ENCODE results near the gene SERPINE3. TPM values are rescaled to one million over a fixed set of nuclear protein-coding genes. Genes with fewer than 3 reads are reported as not detected.

The SERPINE3 gene
- polyA plus RNA-seq, 1 of the 3 experiments (the other 2 are of a cell fraction), result not detected

GRCh38 chr13:51332566-51333361 lies 6.7 kb upstream of the SERPINE3 start:
- Histone ChIP-seq H3K4me3 (ENCODE audit: low read depth in 2 of 2, low read length in 1 of 2) (no peak overlapping the region), H3K4me1 (ENCODE audit: control insufficient read depth in 1 of 2, insufficient read depth in 2 of 2, low read depth in 1 of 2, low read length in 1 of 2) (peaks cover 0 to 4% of the 10 kb centered on the region in 2 experiments; a peak in 1 of 4 replicates), H3K27me3 (ENCODE audit: insufficient read depth) (no peaks in the 10 kb centered on the region), H3K4me2 (no peak overlapping the region), H3K9me3 (no peaks in the 10 kb centered on the region), H3K9ac (no peak overlapping the region), H3K27ac (ENCODE audit: low read depth in 2 of 2, low read length in 1 of 2) (no peak overlapping the region), H4K20me1 (ENCODE audit: insufficient read depth) (no peaks in the 10 kb centered on the region), H3K79me2 (ENCODE audit: insufficient read depth) (no peaks in the 10 kb centered on the region), H2AFZ (ENCODE audit: low read depth) (no peak overlapping the region), H3K36me3 (replicated peaks in 1 of 2; ENCODE audit: control insufficient read depth in 1 of 2, insufficient read depth in 2 of 2, low read length in 1 of 2) (no peaks in the 10 kb centered on the region), H3K9me2 (no peaks in the 10 kb centered on the region), H3F3A (replicated peaks; ENCODE audit: insufficient read depth) (no peaks in the 10 kb centered on the region)
- no peak for DNase-seq
- ChIA-PET CTCF (no interaction called here), POLR2A (no interaction called here)
- TF ChIP-seq, protein P1, sequence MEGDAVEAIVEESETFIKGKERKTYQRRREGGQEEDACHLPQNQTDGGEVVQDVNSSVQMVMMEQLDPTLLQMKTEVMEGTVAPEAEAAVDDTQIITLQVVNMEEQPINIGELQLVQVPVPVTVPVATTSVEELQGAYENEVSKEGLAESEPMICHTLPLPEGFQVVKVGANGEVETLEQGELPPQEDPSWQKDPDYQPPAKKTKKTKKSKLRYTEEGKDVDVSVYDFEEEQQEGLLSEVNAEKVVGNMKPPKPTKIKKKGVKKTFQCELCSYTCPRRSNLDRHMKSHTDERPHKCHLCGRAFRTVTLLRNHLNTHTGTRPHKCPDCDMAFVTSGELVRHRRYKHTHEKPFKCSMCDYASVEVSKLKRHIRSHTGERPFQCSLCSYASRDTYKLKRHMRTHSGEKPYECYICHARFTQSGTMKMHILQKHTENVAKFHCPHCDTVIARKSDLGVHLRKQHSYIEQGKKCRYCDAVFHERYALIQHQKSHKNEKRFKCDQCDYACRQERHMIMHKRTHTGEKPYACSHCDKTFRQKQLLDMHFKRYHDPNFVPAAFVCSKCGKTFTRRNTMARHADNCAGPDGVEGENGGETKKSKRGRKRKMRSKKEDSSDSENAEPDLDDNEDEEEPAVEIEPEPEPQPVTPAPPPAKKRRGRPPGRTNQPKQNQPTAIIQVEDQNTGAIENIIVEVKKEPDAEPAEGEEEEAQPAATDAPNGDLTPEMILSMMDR (IDR thresholded peaks at IDR 0.05), result no peak
- TF ChIP-seq, protein P2, sequence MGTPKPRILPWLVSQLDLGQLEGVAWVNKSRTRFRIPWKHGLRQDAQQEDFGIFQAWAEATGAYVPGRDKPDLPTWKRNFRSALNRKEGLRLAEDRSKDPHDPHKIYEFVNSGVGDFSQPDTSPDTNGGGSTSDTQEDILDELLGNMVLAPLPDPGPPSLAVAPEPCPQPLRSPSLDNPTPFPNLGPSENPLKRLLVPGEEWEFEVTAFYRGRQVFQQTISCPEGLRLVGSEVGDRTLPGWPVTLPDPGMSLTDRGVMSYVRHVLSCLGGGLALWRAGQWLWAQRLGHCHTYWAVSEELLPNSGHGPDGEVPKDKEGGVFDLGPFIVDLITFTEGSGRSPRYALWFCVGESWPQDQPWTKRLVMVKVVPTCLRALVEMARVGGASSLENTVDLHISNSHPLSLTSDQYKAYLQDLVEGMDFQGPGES (IDR thresholded peaks at IDR 0.05; ENCODE audit: low read depth, low read length), result no peak
- TF ChIP-seq, protein P3, sequence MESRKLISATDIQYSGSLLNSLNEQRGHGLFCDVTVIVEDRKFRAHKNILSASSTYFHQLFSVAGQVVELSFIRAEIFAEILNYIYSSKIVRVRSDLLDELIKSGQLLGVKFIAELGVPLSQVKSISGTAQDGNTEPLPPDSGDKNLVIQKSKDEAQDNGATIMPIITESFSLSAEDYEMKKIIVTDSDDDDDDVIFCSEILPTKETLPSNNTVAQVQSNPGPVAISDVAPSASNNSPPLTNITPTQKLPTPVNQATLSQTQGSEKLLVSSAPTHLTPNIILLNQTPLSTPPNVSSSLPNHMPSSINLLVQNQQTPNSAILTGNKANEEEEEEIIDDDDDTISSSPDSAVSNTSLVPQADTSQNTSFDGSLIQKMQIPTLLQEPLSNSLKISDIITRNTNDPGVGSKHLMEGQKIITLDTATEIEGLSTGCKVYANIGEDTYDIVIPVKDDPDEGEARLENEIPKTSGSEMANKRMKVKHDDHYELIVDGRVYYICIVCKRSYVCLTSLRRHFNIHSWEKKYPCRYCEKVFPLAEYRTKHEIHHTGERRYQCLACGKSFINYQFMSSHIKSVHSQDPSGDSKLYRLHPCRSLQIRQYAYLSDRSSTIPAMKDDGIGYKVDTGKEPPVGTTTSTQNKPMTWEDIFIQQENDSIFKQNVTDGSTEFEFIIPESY (IDR thresholded peaks at IDR 0.05; ENCODE audit: borderline replicate concordance, low read depth), result no peak
- TF ChIP-seq YY1 (IDR thresholded peaks at IDR 0.05; ENCODE audit: low read depth), result no peak
- no peak for TF ChIP-seq EZH2phosphoT487 (IDR thresholded peaks at IDR 0.05; ENCODE audit: borderline replicate concordance, low read depth)
- TF ChIP-seq MEF2A (IDR thresholded peaks at IDR 0.05; ENCODE audit: borderline replicate concordance, low read depth), result no peak
- no peak for TF ChIP-seq SIN3A (IDR thresholded peaks at IDR 0.05; ENCODE audit: borderline replicate concordance, low read depth, low read length)
- TF ChIP-seq RAD21 (IDR thresholded peaks at IDR 0.05; ENCODE audit: low read length), result no peak
- no peak for TF ChIP-seq TEAD4 (IDR thresholded peaks at IDR 0.05; ENCODE audit: borderline replicate concordance, insufficient read depth)
- TF ChIP-seq, protein P4, sequence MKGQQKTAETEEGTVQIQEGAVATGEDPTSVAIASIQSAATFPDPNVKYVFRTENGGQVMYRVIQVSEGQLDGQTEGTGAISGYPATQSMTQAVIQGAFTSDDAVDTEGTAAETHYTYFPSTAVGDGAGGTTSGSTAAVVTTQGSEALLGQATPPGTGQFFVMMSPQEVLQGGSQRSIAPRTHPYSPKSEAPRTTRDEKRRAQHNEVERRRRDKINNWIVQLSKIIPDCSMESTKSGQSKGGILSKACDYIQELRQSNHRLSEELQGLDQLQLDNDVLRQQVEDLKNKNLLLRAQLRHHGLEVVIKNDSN (IDR thresholded peaks at IDR 0.05; ENCODE audit: borderline replicate concordance, low read depth), result no peak
- no peak for TF ChIP-seq NFIC (IDR thresholded peaks at IDR 0.05; ENCODE audit: borderline replicate concordance)
- TF ChIP-seq CHD2 (IDR thresholded peaks at IDR 0.05; ENCODE audit: low read length, partially characterized antibody), result no peak
- TF ChIP-seq, protein P5, sequence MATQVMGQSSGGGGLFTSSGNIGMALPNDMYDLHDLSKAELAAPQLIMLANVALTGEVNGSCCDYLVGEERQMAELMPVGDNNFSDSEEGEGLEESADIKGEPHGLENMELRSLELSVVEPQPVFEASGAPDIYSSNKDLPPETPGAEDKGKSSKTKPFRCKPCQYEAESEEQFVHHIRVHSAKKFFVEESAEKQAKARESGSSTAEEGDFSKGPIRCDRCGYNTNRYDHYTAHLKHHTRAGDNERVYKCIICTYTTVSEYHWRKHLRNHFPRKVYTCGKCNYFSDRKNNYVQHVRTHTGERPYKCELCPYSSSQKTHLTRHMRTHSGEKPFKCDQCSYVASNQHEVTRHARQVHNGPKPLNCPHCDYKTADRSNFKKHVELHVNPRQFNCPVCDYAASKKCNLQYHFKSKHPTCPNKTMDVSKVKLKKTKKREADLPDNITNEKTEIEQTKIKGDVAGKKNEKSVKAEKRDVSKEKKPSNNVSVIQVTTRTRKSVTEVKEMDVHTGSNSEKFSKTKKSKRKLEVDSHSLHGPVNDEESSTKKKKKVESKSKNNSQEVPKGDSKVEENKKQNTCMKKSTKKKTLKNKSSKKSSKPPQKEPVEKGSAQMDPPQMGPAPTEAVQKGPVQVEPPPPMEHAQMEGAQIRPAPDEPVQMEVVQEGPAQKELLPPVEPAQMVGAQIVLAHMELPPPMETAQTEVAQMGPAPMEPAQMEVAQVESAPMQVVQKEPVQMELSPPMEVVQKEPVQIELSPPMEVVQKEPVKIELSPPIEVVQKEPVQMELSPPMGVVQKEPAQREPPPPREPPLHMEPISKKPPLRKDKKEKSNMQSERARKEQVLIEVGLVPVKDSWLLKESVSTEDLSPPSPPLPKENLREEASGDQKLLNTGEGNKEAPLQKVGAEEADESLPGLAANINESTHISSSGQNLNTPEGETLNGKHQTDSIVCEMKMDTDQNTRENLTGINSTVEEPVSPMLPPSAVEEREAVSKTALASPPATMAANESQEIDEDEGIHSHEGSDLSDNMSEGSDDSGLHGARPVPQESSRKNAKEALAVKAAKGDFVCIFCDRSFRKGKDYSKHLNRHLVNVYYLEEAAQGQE (IDR thresholded peaks at IDR 0.05; ENCODE audit: low read depth, low read length), result no peak
- no peak for TF ChIP-seq SMC3 (IDR thresholded peaks at IDR 0.05; ENCODE audit: low read depth, low read length)
- 50% methylated on average over 2 of the region's 2 CpGs for WGBS (ENCODE audit: low lambda C conversion rate)

Data from SK-N-SH (cell line).